HepG2 (cell line): ENCODE measurements around the gene SNAI1. TPM values are rescaled to one million over a fixed set of nuclear protein-coding genes. Genes with fewer than 3 reads are reported as not detected.

ENCODE experiments used
- HDAC1 ChIP-seq: sonication (generic); formaldehyde crosslinking; IDR thresholded peaks from 2 replicates; pipeline ENCODE4 v1.5.1; 2020; ENCODE audit warnings: mild to moderate bottlenecking, missing genetic modification reagents
- HNF4A ChIP-seq: sonication (generic); formaldehyde crosslinking; IDR thresholded peaks from 2 replicates; pipeline ENCODE4 v1.4.0; 2020; ENCODE audit warnings: missing genetic modification reagents
- ZFP36 ChIP-seq: fragments of 150-350 bp; IDR thresholded peaks from 2 replicates; pipeline ENCODE4 v1.6.1; 2018; ENCODE audit warnings: borderline replicate concordance, low read length, low read depth; ENCODE audit not compliant: partially characterized antibody
- ZNF282 ChIP-seq: fragments of 450-650 bp; IDR thresholded peaks from 2 replicates; pipeline ENCODE4 v1.6.1; 2018; ENCODE audit not compliant: partially characterized antibody
- ZNF792 ChIP-seq: IDR thresholded peaks from 2 replicates; pipeline ENCODE4 v1.6.1; 2016
- ZSCAN21 ChIP-seq: sonication (generic); formaldehyde crosslinking; IDR thresholded peaks from 2 replicates; pipeline ENCODE4 v1.8.0; 2022; ENCODE audit warnings: mild to moderate bottlenecking, missing genetic modification reagents, moderate library complexity, borderline replicate concordance
- polyA plus RNA-seq, 8 experiments: library from polyadenylated mRNA; depleted of rRNA in 3 of 8; stranded (reverse) in 7 of 8; unstranded in 1 of 8; fragments of >200 nt; fragmentation: Illumina TruSeq in 4 of 8; extraction: Trizol in 4 of 8; gene quantifications; 2 replicates each; pipeline versions ENCODE4 v1.2.1 to v1.2.3, GENCODE V29; 2011 to 2016; ENCODE audit warnings: low read depth in 4 of 8, missing spikeins in 1 of 8, mixed read lengths in 1 of 8; ENCODE audit not compliant: insufficient read depth in 1 of 8
- total RNA-seq, 5 experiments: library from RNA; depleted of rRNA; stranded (reverse); fragments of >200 nt; fragmentation: Illumina TruSeq; extraction: Trizol; gene quantifications; 2 replicates each; pipeline ENCODE4 v1.2.3, GENCODE V29; 2016; ENCODE audit warnings: low read depth in 1 of 5
- TF ChIP-seq, protein P1 (sequence below): IDR thresholded peaks from 2 replicates; pipeline ENCODE4 v1.6.1; 2016; ENCODE audit warnings: low read depth, missing genetic modification reagents, missing compliant biosample characterization
- TF ChIP-seq, protein P2 (sequence below): sonication (generic); formaldehyde crosslinking; IDR thresholded peaks from 2 replicates; pipeline ENCODE4 v1.4.0; 2020; ENCODE audit warnings: missing genetic modification reagents
- TF ChIP-seq, protein P3 (sequence below): sonication (generic); formaldehyde crosslinking; IDR thresholded peaks from 2 replicates; pipeline ENCODE4 v1.4.0; 2020; ENCODE audit warnings: missing genetic modification reagents, mild to moderate bottlenecking, borderline replicate concordance
- TF ChIP-seq, protein P4 (sequence below): sonication (generic); formaldehyde crosslinking; IDR thresholded peaks from 2 replicates; pipeline ENCODE4 v1.5.1; 2020; ENCODE audit warnings: mild to moderate bottlenecking, missing genetic modification reagents, moderate library complexity
- TF ChIP-seq, protein P5 (sequence below): sonication (generic); formaldehyde crosslinking; IDR thresholded peaks from 2 replicates; pipeline ENCODE4 v1.4.0; 2020; ENCODE audit warnings: mild to moderate bottlenecking, low read depth, missing genetic modification reagents
- TF ChIP-seq, protein P6 (sequence below): sonication (generic); formaldehyde crosslinking; IDR thresholded peaks from 2 replicates; pipeline ENCODE4 v1.4.0; 2020; ENCODE audit warnings: missing genetic modification reagents
- TF ChIP-seq, protein P7 (sequence below): sonication (generic); formaldehyde crosslinking; IDR thresholded peaks from 2 replicates; pipeline ENCODE4 v1.4.0; 2020; ENCODE audit warnings: low read depth, mild to moderate bottlenecking, missing genetic modification reagents

The SNAI1 gene
- total and polyA plus RNA-seq, 2 of the 13 experiments (the other 11 are each of a cell fraction or from before 2014, with no cell fraction given), result 1.3 to 1.4 TPM

DNA sequence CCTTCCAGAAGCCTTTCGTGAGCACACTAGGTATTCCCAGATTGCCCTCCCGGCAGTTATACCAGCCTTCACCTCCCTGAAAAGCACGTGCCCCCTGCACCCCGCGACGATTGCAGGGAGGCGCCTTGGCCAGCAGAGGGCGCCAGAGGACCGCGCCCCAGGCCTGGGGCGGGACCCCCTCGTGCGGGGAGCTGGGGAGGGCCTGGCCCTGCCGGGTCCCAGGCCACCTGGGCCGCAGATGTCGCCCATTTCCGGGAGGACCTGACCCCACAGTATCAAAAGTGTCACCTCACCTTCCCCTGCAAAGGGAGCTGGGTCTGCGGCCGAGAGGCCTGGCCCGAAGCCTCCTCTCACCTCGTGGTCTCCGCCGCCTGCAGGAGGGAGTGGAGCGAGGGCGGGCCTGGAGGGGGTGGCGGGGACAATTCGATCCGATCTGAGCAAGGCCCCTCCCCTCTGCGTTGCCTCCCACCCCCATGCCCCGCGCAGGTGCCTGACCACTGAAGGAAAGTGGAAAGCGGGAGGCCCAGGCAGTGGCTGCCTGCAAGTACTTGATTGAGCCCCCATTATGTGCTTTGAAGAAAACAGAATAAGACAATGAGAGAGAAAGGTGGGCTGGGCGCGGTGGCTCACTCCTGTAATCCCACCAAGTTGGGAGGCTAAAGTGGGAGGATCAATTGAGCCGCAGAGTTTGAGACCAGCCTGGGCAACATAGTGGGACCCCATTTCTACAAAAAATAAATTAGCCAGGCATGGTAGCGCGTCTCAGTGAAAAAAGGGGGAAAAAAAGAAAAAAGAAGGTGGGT lies 3.5 kb upstream of the SNAI1 start (continued):
- TF ChIP-seq, protein P1, sequence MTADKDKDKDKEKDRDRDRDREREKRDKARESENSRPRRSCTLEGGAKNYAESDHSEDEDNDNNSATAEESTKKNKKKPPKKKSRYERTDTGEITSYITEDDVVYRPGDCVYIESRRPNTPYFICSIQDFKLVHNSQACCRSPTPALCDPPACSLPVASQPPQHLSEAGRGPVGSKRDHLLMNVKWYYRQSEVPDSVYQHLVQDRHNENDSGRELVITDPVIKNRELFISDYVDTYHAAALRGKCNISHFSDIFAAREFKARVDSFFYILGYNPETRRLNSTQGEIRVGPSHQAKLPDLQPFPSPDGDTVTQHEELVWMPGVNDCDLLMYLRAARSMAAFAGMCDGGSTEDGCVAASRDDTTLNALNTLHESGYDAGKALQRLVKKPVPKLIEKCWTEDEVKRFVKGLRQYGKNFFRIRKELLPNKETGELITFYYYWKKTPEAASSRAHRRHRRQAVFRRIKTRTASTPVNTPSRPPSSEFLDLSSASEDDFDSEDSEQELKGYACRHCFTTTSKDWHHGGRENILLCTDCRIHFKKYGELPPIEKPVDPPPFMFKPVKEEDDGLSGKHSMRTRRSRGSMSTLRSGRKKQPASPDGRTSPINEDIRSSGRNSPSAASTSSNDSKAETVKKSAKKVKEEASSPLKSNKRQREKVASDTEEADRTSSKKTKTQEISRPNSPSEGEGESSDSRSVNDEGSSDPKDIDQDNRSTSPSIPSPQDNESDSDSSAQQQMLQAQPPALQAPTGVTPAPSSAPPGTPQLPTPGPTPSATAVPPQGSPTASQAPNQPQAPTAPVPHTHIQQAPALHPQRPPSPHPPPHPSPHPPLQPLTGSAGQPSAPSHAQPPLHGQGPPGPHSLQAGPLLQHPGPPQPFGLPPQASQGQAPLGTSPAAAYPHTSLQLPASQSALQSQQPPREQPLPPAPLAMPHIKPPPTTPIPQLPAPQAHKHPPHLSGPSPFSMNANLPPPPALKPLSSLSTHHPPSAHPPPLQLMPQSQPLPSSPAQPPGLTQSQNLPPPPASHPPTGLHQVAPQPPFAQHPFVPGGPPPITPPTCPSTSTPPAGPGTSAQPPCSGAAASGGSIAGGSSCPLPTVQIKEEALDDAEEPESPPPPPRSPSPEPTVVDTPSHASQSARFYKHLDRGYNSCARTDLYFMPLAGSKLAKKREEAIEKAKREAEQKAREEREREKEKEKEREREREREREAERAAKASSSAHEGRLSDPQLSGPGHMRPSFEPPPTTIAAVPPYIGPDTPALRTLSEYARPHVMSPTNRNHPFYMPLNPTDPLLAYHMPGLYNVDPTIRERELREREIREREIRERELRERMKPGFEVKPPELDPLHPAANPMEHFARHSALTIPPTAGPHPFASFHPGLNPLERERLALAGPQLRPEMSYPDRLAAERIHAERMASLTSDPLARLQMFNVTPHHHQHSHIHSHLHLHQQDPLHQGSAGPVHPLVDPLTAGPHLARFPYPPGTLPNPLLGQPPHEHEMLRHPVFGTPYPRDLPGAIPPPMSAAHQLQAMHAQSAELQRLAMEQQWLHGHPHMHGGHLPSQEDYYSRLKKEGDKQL (CRISPR knock-in tag), result no peak
- TF ChIP-seq, protein P2, sequence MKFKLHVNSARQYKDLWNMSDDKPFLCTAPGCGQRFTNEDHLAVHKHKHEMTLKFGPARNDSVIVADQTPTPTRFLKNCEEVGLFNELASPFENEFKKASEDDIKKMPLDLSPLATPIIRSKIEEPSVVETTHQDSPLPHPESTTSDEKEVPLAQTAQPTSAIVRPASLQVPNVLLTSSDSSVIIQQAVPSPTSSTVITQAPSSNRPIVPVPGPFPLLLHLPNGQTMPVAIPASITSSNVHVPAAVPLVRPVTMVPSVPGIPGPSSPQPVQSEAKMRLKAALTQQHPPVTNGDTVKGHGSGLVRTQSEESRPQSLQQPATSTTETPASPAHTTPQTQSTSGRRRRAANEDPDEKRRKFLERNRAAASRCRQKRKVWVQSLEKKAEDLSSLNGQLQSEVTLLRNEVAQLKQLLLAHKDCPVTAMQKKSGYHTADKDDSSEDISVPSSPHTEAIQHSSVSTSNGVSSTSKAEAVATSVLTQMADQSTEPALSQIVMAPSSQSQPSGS (CRISPR knock-in tag), result peak; percentile 74
- TF ChIP-seq, protein P3, sequence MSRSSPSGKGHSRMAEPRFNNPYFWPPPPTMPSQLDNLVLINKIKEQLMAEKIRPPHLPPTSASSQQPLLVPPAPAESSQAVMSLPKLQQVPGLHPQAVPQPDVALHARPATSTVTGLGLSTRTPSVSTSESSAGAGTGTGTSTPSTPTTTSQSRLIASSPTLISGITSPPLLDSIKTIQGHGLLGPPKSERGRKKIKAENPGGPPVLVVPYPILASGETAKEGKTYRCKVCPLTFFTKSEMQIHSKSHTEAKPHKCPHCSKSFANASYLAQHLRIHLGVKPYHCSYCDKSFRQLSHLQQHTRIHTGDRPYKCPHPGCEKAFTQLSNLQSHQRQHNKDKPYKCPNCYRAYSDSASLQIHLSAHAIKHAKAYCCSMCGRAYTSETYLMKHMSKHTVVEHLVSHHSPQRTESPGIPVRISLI (CRISPR knock-in tag), result peak; percentile 14; the same call in 1 of the 2 replicates
- TF ChIP-seq, protein P4, sequence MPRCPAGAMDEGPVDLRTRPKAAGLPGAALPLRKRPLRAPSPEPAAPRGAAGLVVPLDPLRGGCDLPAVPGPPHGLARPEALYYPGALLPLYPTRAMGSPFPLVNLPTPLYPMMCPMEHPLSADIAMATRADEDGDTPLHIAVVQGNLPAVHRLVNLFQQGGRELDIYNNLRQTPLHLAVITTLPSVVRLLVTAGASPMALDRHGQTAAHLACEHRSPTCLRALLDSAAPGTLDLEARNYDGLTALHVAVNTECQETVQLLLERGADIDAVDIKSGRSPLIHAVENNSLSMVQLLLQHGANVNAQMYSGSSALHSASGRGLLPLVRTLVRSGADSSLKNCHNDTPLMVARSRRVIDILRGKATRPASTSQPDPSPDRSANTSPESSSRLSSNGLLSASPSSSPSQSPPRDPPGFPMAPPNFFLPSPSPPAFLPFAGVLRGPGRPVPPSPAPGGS (CRISPR knock-in tag), result peak; percentile 73
- TF ChIP-seq, protein P5, sequence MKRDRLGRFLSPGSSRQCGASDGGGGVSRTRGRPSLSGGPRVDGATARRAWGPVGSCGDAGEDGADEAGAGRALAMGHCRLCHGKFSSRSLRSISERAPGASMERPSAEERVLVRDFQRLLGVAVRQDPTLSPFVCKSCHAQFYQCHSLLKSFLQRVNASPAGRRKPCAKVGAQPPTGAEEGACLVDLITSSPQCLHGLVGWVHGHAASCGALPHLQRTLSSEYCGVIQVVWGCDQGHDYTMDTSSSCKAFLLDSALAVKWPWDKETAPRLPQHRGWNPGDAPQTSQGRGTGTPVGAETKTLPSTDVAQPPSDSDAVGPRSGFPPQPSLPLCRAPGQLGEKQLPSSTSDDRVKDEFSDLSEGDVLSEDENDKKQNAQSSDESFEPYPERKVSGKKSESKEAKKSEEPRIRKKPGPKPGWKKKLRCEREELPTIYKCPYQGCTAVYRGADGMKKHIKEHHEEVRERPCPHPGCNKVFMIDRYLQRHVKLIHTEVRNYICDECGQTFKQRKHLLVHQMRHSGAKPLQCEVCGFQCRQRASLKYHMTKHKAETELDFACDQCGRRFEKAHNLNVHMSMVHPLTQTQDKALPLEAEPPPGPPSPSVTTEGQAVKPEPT (CRISPR knock-in tag), result peak; percentile 32; the same call in 1 of the 2 replicates
- TF ChIP-seq, protein P6, sequence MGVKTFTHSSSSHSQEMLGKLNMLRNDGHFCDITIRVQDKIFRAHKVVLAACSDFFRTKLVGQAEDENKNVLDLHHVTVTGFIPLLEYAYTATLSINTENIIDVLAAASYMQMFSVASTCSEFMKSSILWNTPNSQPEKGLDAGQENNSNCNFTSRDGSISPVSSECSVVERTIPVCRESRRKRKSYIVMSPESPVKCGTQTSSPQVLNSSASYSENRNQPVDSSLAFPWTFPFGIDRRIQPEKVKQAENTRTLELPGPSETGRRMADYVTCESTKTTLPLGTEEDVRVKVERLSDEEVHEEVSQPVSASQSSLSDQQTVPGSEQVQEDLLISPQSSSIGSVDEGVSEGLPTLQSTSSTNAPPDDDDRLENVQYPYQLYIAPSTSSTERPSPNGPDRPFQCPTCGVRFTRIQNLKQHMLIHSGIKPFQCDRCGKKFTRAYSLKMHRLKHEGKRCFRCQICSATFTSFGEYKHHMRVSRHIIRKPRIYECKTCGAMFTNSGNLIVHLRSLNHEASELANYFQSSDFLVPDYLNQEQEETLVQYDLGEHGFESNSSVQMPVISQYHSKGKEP (CRISPR knock-in tag), result peak; percentile 55; the same call in 1 of the 2 replicates
- TF ChIP-seq ZFP36, result peak; percentile 19
- peak; percentile 84 for TF ChIP-seq ZNF792 (CRISPR knock-in tag)
- TF ChIP-seq HNF4A (CRISPR knock-in tag), result peak; percentile 47; the same call in 1 of the 2 replicates
- TF ChIP-seq, protein P7, sequence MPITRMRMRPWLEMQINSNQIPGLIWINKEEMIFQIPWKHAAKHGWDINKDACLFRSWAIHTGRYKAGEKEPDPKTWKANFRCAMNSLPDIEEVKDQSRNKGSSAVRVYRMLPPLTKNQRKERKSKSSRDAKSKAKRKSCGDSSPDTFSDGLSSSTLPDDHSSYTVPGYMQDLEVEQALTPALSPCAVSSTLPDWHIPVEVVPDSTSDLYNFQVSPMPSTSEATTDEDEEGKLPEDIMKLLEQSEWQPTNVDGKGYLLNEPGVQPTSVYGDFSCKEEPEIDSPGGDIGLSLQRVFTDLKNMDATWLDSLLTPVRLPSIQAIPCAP (CRISPR knock-in tag), result peak; percentile 89; the same call in 1 of the 2 replicates
- peak; percentile 89 for TF ChIP-seq HDAC1 (CRISPR knock-in tag)
- TF ChIP-seq ZSCAN21 (CRISPR knock-in tag), result peak; percentile 87; the same call in 1 of the 2 replicates
- TF ChIP-seq ZNF282, result no peak
